ENCODE measurements around the gene CSTF2T.

The CSTF2T gene

DNA sequence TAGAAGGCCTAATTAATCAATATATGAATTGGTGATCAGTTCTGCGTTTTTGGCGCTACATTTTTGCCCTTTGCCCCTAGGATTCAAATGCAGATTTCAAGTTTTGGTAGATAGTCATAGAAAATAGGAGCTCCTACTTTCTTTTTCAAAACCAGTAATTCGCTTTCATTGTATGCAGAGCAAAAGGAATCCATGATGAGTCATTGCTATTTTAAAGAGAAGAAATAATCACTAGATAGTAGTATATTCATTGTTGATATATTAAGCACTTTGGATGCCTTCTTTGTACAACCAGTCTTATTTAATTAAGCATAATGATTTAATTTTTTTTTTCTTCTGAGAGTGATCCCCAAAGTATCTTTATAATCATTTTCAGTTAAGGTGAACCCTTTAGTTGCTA lies 50.3 kb downstream of the CSTF2T start:
- DNase-seq (ENCODE audit: low read depth, low spot score) = no peak

Data from smooth muscle cell of the brain vasculature (primary cell).